MCF 10A (cell line): ENCODE measurements around the gene PTN. TPM values are rescaled to one million over a fixed set of nuclear protein-coding genes. Genes with fewer than 3 reads are reported as not detected.

Experiments used
- BruUV-seq: library from RNA; stranded (reverse); fragments of 400-500 nt; replicated peaks from 2 replicates; lab custom pipeline; 2021; lab: Mats Ljungman, UMichigan
- CTCF ChIA-PET: fragments of 300-600 bp; sonication (Branson Sonifier 250); formaldehyde crosslinking; extraction: SDS; loops from one replicate; lab custom pipeline; 2021; ENCODE audit warnings: antibody characterized with exemption, inconsistent platforms; lab: Yijun Ruan, JAX
- POLR2A ChIA-PET: fragments of 300-600, 350-650 bp; sonication (Branson Sonifier 250); formaldehyde crosslinking; extraction: SDS; loops from one replicate; lab custom pipeline; 2020; ENCODE audit warnings: antibody characterized with exemption, inconsistent platforms; lab: Yijun Ruan, JAX
- DNase-seq: peaks from one replicate; pipeline ENCODE4 v3.0.0-alpha.2; 2018; ENCODE audit not compliant: unreplicated experiment
- H3K27ac Mint-ChIP-seq: one replicate; pipeline ENCODE4 v1.8.0; 2022; ENCODE audit warnings: mild to moderate bottlenecking, low read depth, mixed read lengths; ENCODE audit not compliant: unreplicated experiment
- H3K27me3 Mint-ChIP-seq: one replicate; pipeline ENCODE4 v1.8.0; 2022; ENCODE audit warnings: mixed read lengths; ENCODE audit not compliant: insufficient read depth, unreplicated experiment
- H3K36me3 Mint-ChIP-seq: one replicate; pipeline ENCODE4 v1.8.0; 2022; ENCODE audit warnings: mild to moderate bottlenecking, moderate library complexity, mixed read lengths; ENCODE audit not compliant: insufficient read depth, unreplicated experiment
- H3K4me1 Mint-ChIP-seq: one replicate; pipeline ENCODE4 v1.8.0; 2022; ENCODE audit warnings: mixed read lengths; ENCODE audit not compliant: insufficient read depth, unreplicated experiment
- H3K4me3 Mint-ChIP-seq: one replicate; pipeline ENCODE4 v1.8.0; 2022; ENCODE audit warnings: mild to moderate bottlenecking, moderate library complexity, mixed read lengths; ENCODE audit not compliant: unreplicated experiment
- H3K9me3 Mint-ChIP-seq: one replicate; pipeline ENCODE4 v1.8.0; 2022; ENCODE audit warnings: mixed read lengths; ENCODE audit not compliant: unreplicated experiment
- CTCF ChIP-seq: fragments of 200-600 bp; IDR thresholded peaks from one replicate; pipeline ENCODE4 v1.8.0; 2022; ENCODE audit warnings: antibody characterized with exemption, mild to moderate bottlenecking; ENCODE audit not compliant: unreplicated experiment
- intact Hi-C: fragments of 100-400 bp; cut with micrococcal nuclease; formaldehyde crosslinking; loops from 2 replicates; pipeline ENCODE4 v1.14.1; 2022
- total RNA-seq: library from RNA; stranded (reverse); gene quantifications from 2 replicates; pipeline ENCODE4 v1.2.3, GENCODE V29; 2022

Gene PTN
- total RNA-seq, 1 experiment from 2014 or later, result 0.26 TPM

DNA sequence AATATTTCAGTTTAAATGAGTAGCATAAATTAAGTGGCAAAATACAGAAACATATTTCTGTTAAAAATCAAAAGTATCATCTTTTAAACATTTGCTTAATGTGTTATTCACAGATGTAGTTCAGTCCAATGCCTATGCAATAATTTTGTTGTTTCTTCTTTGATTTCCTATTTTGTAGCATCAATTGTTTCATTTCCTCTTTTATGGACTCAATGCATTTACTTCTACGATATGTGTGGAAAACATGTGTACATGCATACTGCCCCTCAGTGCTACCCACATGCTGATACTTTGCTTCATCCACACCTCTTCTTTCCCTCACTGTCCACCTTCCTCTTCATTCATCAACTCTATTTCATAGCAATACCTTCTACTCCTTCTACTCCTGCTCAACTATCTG is 108.1 kb downstream of the PTN start:
- ChIA-PET CTCF (no interaction called here), POLR2A (no interaction called here)
- Mint-ChIP-seq H3K9me3 (no peaks in the 10 kb centered on the region), H3K27me3 (peaks cover 61% of the 10 kb centered on the region), H3K4me3 (no peak overlapping the region), H3K4me1 (no peaks in the 10 kb centered on the region), H3K36me3 (no peaks in the 10 kb centered on the region), H3K27ac (no peak overlapping the region)
- TF ChIP-seq CTCF, result no peak
- intact Hi-C loops, result no loop called here
- BruUV-seq, result no TSS peak
- no peak for DNase-seq

DNA sequence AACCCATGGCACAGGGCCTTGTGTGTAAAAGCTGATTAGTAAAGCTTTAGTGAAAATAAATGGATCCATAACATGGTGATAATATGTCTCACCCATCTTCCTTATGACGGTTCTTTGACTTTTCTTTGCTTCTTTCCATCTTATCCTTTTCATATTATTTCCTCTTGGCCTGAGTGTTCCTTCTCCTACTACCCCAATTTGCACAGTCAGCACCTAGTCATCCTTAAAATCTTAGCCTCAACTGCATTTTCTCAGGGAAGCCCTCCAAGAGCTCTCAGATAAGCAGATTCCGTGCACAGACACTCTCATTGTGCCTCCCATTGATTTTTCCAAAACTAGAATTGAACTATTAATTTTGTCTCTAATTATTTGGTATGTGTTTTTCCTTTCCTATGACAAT is 112.4 kb downstream of the PTN start:
- intact Hi-C loops, result no loop called here
- H3K27ac Mint-ChIP-seq, result no peak overlapping the region
- ChIA-PET POLR2A (no interaction called here), CTCF (no interaction called here)
- H3K4me3 Mint-ChIP-seq, result no peak overlapping the region
- H3K9me3 Mint-ChIP-seq, result no peaks in the 10 kb centered on the region
- H3K27me3 Mint-ChIP-seq, result peaks cover 75% of the 10 kb centered on the region
- BruUV-seq, result no TSS peak
- no peak for TF ChIP-seq CTCF
- H3K4me1 Mint-ChIP-seq, result no peaks in the 10 kb centered on the region
- no peak for DNase-seq
- no peaks in the 10 kb centered on the region for H3K36me3 Mint-ChIP-seq

DNA sequence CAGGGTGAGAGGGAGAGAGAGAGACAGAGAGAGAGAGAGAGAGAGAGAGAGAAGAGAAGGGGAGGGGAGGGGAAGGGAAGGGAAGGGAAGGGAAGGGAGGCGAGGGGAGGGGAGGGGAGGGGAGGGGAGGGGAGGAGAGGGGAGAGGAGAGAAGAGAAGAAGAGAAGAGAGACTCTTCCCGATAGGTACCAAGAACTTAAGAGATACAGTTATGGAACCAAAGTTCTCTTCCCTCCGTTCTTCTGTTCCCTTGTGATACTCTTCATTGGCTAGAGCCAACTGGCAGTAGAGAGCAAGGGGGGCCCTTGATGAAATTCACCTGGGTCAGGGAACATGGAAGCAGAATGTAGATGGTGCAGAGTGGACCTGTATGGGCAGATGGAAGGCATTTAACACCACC is 122.1 kb downstream of the PTN start:
- POLR2A ChIA-PET, result no interaction called here

DNA sequence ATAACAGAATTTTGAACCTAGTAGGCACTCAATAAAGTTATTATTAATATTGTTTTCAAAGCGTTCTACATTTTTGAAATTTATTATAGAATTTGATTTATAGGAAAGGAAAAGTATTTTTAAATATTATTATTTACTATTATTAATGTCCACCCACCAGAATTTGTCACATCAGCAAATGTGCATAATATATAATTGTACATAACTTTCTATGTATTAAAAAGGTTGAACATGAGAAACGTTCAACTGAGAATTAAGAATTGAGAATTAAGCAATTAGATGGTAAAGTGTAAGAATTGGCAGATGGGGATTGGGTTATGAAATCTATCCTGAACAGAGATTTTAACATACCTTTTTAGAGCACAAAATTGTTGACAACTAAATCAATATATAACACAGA is 129.8 kb downstream of the PTN start:
- no peaks in the 10 kb centered on the region for H3K4me1 Mint-ChIP-seq
- intact Hi-C loops, result no loop called here
- no peak for DNase-seq
- no peaks in the 10 kb centered on the region for H3K9me3 Mint-ChIP-seq
- H3K27ac Mint-ChIP-seq, result no peak overlapping the region
- no TSS peak for BruUV-seq
- H3K36me3 Mint-ChIP-seq, result no peaks in the 10 kb centered on the region
- POLR2A ChIA-PET, result no interaction called here
- CTCF ChIA-PET, result interaction anchor here (0.5 to 1.4 kb wide), 2 partner anchors 18 to 44 kb away, joined by 3 read pairs; no protein-coding TSS in a partner anchor
- no peak for TF ChIP-seq CTCF
- H3K4me3 Mint-ChIP-seq, result no peak overlapping the region
- peaks cover 26% of the 10 kb centered on the region for H3K27me3 Mint-ChIP-seq

More for the DNA sequence above, 122.1 kb downstream of the PTN start:
- no peak for TF ChIP-seq CTCF
- CTCF ChIA-PET, result no interaction called here
- Mint-ChIP-seq H3K36me3 (no peaks in the 10 kb centered on the region), H3K4me1 (no peaks in the 10 kb centered on the region), H3K27me3 (peaks cover 71% of the 10 kb centered on the region), H3K27ac (no peak overlapping the region), H3K4me3 (no peak overlapping the region), H3K9me3 (no peaks in the 10 kb centered on the region)
- DNase-seq, result no peak
- BruUV-seq, result no TSS peak
- intact Hi-C loops, result no loop called here
